ENCODE results near the gene RNF11. TPM values are rescaled to one million over a fixed set of nuclear protein-coding genes. Genes with fewer than 3 reads are reported as not detected.

The RNF11 gene
- total RNA-seq, 4 donors from 2014 or later, result 70.6 to 110 (median 82.8) TPM

DNA sequence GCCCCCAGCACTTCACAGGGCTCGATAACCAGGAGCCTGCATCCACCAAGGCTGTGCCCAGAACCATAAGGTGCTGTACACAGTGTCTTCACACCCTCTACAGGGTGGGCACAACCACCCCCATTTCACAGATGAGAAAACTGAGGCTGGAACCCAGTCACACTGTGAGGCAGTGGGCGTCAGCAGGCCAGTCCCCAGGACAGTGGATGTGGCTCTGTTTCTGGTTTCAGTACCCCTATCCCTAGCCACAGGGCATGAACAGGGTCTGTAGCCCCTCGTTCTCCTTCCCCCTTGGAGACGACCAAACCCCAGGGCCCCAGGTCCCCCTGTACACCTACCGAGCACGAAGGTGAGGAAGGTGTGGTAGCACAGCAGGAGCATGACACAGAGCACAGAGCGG, 66.7 kb downstream of the RNF11 start:
- Histone ChIP-seq H3K36me3 (peaks cover 0 to 4% (median 0%) of the 10 kb centered on the region in 3 donors), H3K4me1 (peaks cover 0 to 13% (median 0%) of the 10 kb centered on the region in 3 donors), H3K27ac (no peak overlapping the region), H3K4me3 (no peak overlapping the region), H3K27me3 (no peaks in the 10 kb centered on the region), H3K9me3 (no peaks in the 10 kb centered on the region)
- WGBS, 2 donors, result 83 to 100% methylated on average over 1 to 2 of the region's 7 CpGs
- intact Hi-C loops (cut with DNase I), result no loop called here
- TF ChIP-seq POLR2A (IDR thresholded peaks at IDR 0.05), result no peak
- TF ChIP-seq, protein P1, sequence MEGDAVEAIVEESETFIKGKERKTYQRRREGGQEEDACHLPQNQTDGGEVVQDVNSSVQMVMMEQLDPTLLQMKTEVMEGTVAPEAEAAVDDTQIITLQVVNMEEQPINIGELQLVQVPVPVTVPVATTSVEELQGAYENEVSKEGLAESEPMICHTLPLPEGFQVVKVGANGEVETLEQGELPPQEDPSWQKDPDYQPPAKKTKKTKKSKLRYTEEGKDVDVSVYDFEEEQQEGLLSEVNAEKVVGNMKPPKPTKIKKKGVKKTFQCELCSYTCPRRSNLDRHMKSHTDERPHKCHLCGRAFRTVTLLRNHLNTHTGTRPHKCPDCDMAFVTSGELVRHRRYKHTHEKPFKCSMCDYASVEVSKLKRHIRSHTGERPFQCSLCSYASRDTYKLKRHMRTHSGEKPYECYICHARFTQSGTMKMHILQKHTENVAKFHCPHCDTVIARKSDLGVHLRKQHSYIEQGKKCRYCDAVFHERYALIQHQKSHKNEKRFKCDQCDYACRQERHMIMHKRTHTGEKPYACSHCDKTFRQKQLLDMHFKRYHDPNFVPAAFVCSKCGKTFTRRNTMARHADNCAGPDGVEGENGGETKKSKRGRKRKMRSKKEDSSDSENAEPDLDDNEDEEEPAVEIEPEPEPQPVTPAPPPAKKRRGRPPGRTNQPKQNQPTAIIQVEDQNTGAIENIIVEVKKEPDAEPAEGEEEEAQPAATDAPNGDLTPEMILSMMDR (IDR thresholded peaks at IDR 0.05), result no peak
- DNase-seq, result no peak

DNA sequence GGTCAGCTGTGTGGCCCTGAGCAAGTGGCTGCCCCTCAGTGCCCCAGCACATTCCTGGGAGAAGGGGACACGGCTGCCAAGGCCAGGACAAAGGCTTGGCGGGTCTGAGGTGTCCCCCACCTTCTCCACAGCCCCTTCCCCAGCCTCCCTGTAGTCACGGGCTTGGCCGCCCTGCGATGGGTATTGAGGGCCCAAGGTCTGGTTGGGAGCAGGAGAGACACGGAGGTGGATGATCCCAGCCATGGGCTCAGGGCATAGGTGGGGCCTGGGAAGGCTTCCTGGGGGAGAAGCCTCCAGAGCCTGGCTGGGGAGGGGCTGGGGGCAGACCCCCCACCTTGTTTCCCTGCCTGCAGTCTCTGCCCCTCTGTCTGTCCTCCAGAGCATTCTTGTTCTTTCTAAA, 67.2 kb downstream of the RNF11 start:
- Histone ChIP-seq H3K27ac (peak overlapping the region in 1 of 4 donors; percentile 3), H3K4me1 (peaks cover 0 to 10% (median 0%) of the 10 kb centered on the region in 3 donors), H3K9me3 (no peaks in the 10 kb centered on the region), H3K27me3 (no peaks in the 10 kb centered on the region), H3K4me3 (no peak overlapping the region), H3K36me3 (peaks cover 0 to 4% (median 0%) of the 10 kb centered on the region in 3 donors)
- no CpG with 5 or more reads among the region's 6 CpGs for WGBS, 2 donors
- DNase-seq, result no peak
- no peak for TF ChIP-seq POLR2A (IDR thresholded peaks at IDR 0.05)
- TF ChIP-seq, protein P1 (IDR thresholded peaks at IDR 0.05), result no peak
- intact Hi-C loops (cut with DNase I), result no loop called here

DNA sequence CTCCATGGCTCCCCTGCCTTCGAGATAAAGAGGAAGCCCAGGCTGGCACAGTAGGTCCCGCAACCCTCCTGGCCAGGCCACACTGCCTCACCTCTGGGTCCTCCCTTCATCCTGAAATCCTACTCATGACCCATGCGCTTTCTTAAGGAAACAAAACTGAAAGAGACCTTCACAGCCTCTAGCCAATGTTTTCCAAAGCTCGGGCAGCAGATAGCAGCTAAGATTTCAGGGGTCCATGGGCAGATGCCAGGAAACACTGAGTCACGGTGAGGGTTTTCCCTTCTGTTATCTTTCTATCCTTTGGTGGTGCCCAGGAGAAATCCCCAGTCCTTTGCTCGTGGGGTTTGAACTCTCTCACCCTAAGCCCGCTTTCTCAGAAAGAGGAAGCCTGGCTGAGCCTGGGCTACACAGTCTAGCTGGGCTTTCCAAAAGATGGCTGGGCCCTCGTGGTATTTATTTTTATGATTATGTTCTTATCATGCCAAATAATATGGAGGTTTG, 67.7 kb downstream of the RNF11 start:
- Histone ChIP-seq H3K27ac (peak overlapping the region in 1 of 4 donors; percentile 3), H3K9me3 (no peaks in the 10 kb centered on the region), H3K4me3 (no peak overlapping the region), H3K4me1 (peaks cover 0 to 10% (median 0%) of the 10 kb centered on the region in 3 donors), H3K27me3 (no peaks in the 10 kb centered on the region), H3K36me3 (peaks cover 0 to 4% (median 0%) of the 10 kb centered on the region in 3 donors)
- TF ChIP-seq, protein P1 (IDR thresholded peaks at IDR 0.05), result no peak
- no peak for TF ChIP-seq POLR2A (IDR thresholded peaks at IDR 0.05)
- WGBS, 2 donors, result 44 to 58% methylated on average over 8 of the region's 8 CpGs
- intact Hi-C loops (cut with DNase I), result no loop called here
- DNase-seq, result no peak

DNA sequence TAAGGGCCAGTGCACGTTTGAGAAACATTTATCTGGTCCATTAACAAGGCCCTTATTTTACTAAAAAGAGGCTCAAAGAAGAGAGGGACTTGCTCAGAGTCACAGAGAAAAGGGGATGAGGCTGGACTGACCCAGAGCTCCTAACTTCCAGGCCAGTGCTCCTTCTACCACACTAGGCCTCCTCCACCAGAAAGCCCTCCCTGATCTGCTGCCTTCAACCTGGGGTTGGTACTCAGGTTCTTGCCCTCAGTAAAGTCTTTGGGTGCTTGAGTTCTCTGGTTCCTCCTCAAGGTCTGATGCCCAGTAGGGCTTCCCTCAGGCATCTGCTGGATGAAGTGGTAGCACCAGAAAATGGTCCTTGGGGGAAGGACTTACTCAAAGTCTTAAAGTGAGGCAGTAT, 68.3 kb downstream of the RNF11 start:
- Histone ChIP-seq H3K27me3 (no peaks in the 10 kb centered on the region), H3K27ac (no peak overlapping the region), H3K4me3 (no peak overlapping the region), H3K4me1 (peaks cover 0 to 10% (median 0%) of the 10 kb centered on the region in 3 donors), H3K9me3 (no peaks in the 10 kb centered on the region), H3K36me3 (peaks cover 0 to 4% (median 0%) of the 10 kb centered on the region in 3 donors)
- no peak for TF ChIP-seq POLR2A (IDR thresholded peaks at IDR 0.05)
- TF ChIP-seq, protein P1 (IDR thresholded peaks at IDR 0.05), result no peak
- intact Hi-C loops (cut with DNase I), result no loop called here
- no peak for DNase-seq
- WGBS, 2 donors, result 10 to 17% methylated on average over 1 of the region's 1 CpG

DNA sequence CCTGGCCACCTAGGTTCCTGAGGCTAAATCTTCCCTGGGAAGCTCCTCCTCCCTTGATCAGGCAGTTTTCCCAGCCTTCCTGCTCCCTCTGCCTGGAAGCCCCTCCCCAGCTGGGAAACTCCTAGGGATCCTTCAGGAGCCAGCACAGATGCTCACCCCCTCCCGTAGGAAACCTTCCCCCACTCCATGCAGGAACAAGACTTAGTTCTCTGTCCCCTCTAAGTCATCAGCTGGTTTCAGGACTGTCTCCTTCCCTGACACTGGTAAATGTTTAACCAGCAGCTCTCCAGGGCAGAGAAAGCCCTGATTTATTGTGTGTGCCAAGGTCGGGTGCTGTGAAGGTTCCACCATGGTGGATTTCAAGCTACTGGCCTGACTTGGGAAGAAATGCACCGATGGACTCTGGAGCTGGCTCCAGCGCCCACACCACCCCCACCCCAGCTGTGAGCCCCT, 69.3 kb downstream of the RNF11 start:
- Histone ChIP-seq H3K36me3 (peaks cover 0 to 4% (median 0%) of the 10 kb centered on the region in 3 donors), H3K27ac (no peak overlapping the region), H3K4me1 (peaks cover 0 to 10% (median 0%) of the 10 kb centered on the region in 3 donors), H3K9me3 (no peaks in the 10 kb centered on the region), H3K27me3 (no peaks in the 10 kb centered on the region), H3K4me3 (no peak overlapping the region)
- TF ChIP-seq, protein P1 (IDR thresholded peaks at IDR 0.05), result no peak
- no peak for TF ChIP-seq POLR2A (IDR thresholded peaks at IDR 0.05)
- intact Hi-C loops (cut with DNase I), result no loop called here
- no peak for DNase-seq
- WGBS, 2 donors, result 50 to 83% methylated on average over 1 to 4 of the region's 4 CpGs

All from esophagus squamous epithelium (tissue), 5 donors.